Endothelial cell (in vitro differentiated cells): ENCODE measurements around the gene HERC4. TPM values are rescaled to one million over a fixed set of nuclear protein-coding genes. Genes with fewer than 3 reads are reported as not detected.

Source experiments
- DNase-seq: peaks from one replicate; pipeline ENCODE4 v3.0.0; 2021; ENCODE audit warnings: low spot score
- H3K27ac Mint-ChIP-seq: one replicate; pipeline ENCODE4 v1.8.0; 2021; ENCODE audit warnings: mixed read lengths, inconsistent platforms; ENCODE audit not compliant: unreplicated experiment
- H3K27me3 Mint-ChIP-seq: one replicate; pipeline ENCODE4 v1.8.0; 2021; ENCODE audit warnings: mild to moderate bottlenecking, moderate library complexity, mixed read lengths, inconsistent platforms; ENCODE audit not compliant: unreplicated experiment
- H3K36me3 Mint-ChIP-seq: one replicate; pipeline ENCODE4 v1.8.0; 2021; ENCODE audit warnings: mild to moderate bottlenecking, low read depth, mixed read lengths, inconsistent platforms; ENCODE audit not compliant: unreplicated experiment
- H3K4me1 Mint-ChIP-seq: one replicate; pipeline ENCODE4 v1.8.0; 2021; ENCODE audit warnings: mild to moderate bottlenecking, mixed read lengths, inconsistent platforms; ENCODE audit not compliant: unreplicated experiment
- H3K4me3 Mint-ChIP-seq: one replicate; pipeline ENCODE4 v1.8.0; 2021; ENCODE audit warnings: mild to moderate bottlenecking, mixed read lengths, inconsistent platforms; ENCODE audit not compliant: unreplicated experiment
- H3K9me3 Mint-ChIP-seq: one replicate; pipeline ENCODE4 v1.8.0; 2021; ENCODE audit warnings: mixed read lengths, inconsistent platforms; ENCODE audit not compliant: unreplicated experiment
- CTCF ChIP-seq: fragments of 200-600 bp; sonication (generic); IDR thresholded peaks from one replicate; pipeline ENCODE4 v1.5.0; 2021; ENCODE audit warnings: antibody characterized with exemption; ENCODE audit not compliant: unreplicated experiment
- total RNA-seq: library from RNA; stranded (reverse); fragmentation: NEBNext Ultra II Directional; extraction: Animal tissue kit (Norgen Biotek cat#: 25700); gene quantifications from one replicate; pipeline ENCODE4 v1.2.1, GENCODE V29; 2021; ENCODE audit not compliant: unreplicated experiment

HERC4 gene
- total RNA-seq, 1 donor from 2014 or later = 53.4 TPM

- TF ChIP-seq CTCF = no peak
- H3K4me1 Mint-ChIP-seq = peaks cover 2% of the 10 kb centered on the region
- H3K4me3 Mint-ChIP-seq = peak overlapping the region; percentile 29
- DNase-seq = no peak
- no peak overlapping the region for H3K27ac Mint-ChIP-seq
- peaks cover 31% of the 10 kb centered on the region for H3K36me3 Mint-ChIP-seq
- no peaks in the 10 kb centered on the region for H3K9me3 Mint-ChIP-seq
- H3K27me3 Mint-ChIP-seq = peaks cover 1% of the 10 kb centered on the region
Observed at GRCh38 chr10:67912331-67912946, 162.6 kb downstream of the HERC4 start.

- DNase-seq = no peak
- Mint-ChIP-seq H3K36me3 (peaks cover 13% of the 10 kb centered on the region), H3K27ac (no peak overlapping the region), H3K27me3 (no peaks in the 10 kb centered on the region), H3K4me3 (no peak overlapping the region), H3K4me1 (no peaks in the 10 kb centered on the region), H3K9me3 (no peaks in the 10 kb centered on the region)
- no peak for TF ChIP-seq CTCF
Observed at GRCh38 chr10:67903581-67903980, 171.5 kb downstream of the HERC4 start.

GRCh38 chr10:67893637-67894036 lies 181.4 kb downstream of the HERC4 start:
- DNase-seq = no peak
- Mint-ChIP-seq H3K36me3 (peaks cover 12% of the 10 kb centered on the region), H3K4me1 (no peaks in the 10 kb centered on the region), H3K4me3 (no peak overlapping the region), H3K27ac (no peak overlapping the region), H3K27me3 (peaks cover 2% of the 10 kb centered on the region), H3K9me3 (no peaks in the 10 kb centered on the region)
- no peak for TF ChIP-seq CTCF

- Mint-ChIP-seq H3K27ac (peak overlapping the region; percentile 28), H3K4me1 (peaks cover 8% of the 10 kb centered on the region), H3K27me3 (peaks cover 12% of the 10 kb centered on the region), H3K9me3 (no peaks in the 10 kb centered on the region), H3K4me3 (peak overlapping the region; percentile 93), H3K36me3 (peaks cover 27% of the 10 kb centered on the region)
- no peak for TF ChIP-seq CTCF
- DNase-seq = peak; percentile 67
Observed at GRCh38 chr10:67884842-67885670, 190.0 kb downstream of the HERC4 start.

GRCh38 chr10:67884313-67884841 lies 190.7 kb downstream of the HERC4 start, which contains the start of gene SIRT1:
Gene SIRT1 (plus strand): TSS chr10:67884656. CDS start chr10:67884722, 66 bp downstream.
- peak within 1 kb of the TSS; percentile 89 for H3K27ac Mint-ChIP-seq
- no peaks in the 10 kb centered on the region for H3K9me3 Mint-ChIP-seq
- peak within 1 kb of the TSS; percentile 95 for H3K4me3 Mint-ChIP-seq
- no peak for TF ChIP-seq CTCF
- H3K36me3 Mint-ChIP-seq = peaks cover 27% of the 10 kb centered on the region
- H3K27me3 Mint-ChIP-seq = peaks cover 12% of the 10 kb centered on the region
- peak; percentile 97 for DNase-seq
- H3K4me1 Mint-ChIP-seq = peaks cover 8% of the 10 kb centered on the region
